Activated T-helper 1 cell treated with anti-CD3 and anti-CD28 coated beads, Interleukin-2, amount 50 U/mL, for 16 hours (primary cell): ENCODE data around the gene ADGRD1.
"Not testable (repeated sequence)": the region's sequence is repeated elsewhere in the genome, so short reads cannot be mapped to it uniquely, and the experiment has no call there.

Experiments used
- DNase-seq, 2 donors: peaks; one replicate each; pipeline ENCODE4 v3.0.0-alpha.2; 2020; ENCODE audit warnings: low read depth in 1 of 2, low spot score in 1 of 2

Gene ADGRD1

GRCh38 chr12:130937063-130937462, 16.6 kb upstream of the ADGRD1 start:
- no peak for DNase-seq

- not testable (repeated sequence) for DNase-seq
Measured at GRCh38 chr12:130937546-130937945, 16.2 kb upstream of the ADGRD1 start.

- DNase-seq = no peak
Measured at GRCh38 chr12:130938186-130938585, 15.5 kb upstream of the ADGRD1 start.

GRCh38 chr12:130944878-130945277, 8.8 kb upstream of the ADGRD1 start:
- DNase-seq = no peak

- DNase-seq = no peak
Measured at GRCh38 chr12:130945786-130946492, 7.8 kb upstream of the ADGRD1 start.

- DNase-seq = no peak
Measured at GRCh38 chr12:130947028-130947613, 6.6 kb upstream of the ADGRD1 start.

GRCh38 chr12:130948136-130948535, 5.6 kb upstream of the ADGRD1 start:
- no peak for DNase-seq

- DNase-seq = no peak
Measured at GRCh38 chr12:130948751-130949150, 5.0 kb upstream of the ADGRD1 start.

GRCh38 chr12:130949806-130950205, 3.9 kb upstream of the ADGRD1 start:
- DNase-seq = no peak

- no peak for DNase-seq
Measured at GRCh38 chr12:130951636-130952035, 2.1 kb upstream of the ADGRD1 start.

- DNase-seq = no peak
Measured at GRCh38 chr12:130952171-130952954, 1.3 kb upstream of the ADGRD1 start.

GRCh38 chr12:130954544-130954831, 781 bp downstream of the ADGRD1 start:
- no peak for DNase-seq

GRCh38 chr12:130955238-130955816, 1.6 kb downstream of the ADGRD1 start:
- DNase-seq = no peak

GRCh38 chr12:130956009-130956408, 2.3 kb downstream of the ADGRD1 start:
- no peak for DNase-seq

GRCh38 chr12:130956456-130957303, 3.0 kb downstream of the ADGRD1 start:
- no peak for DNase-seq

GRCh38 chr12:130957304-130957621, 3.6 kb downstream of the ADGRD1 start:
- no peak for DNase-seq

- no peak for DNase-seq
Measured at GRCh38 chr12:130958557-130959140, 4.9 kb downstream of the ADGRD1 start.

- no peak for DNase-seq
Measured at GRCh38 chr12:130959632-130960031, 5.9 kb downstream of the ADGRD1 start.

- no peak for DNase-seq
Measured at GRCh38 chr12:130960058-130960457, 6.4 kb downstream of the ADGRD1 start.

- DNase-seq = no peak
Measured at GRCh38 chr12:130960787-130961186, 7.1 kb downstream of the ADGRD1 start.

- no peak for DNase-seq
Measured at GRCh38 chr12:130961921-130962451, 8.3 kb downstream of the ADGRD1 start.
